ENCODE results near the gene GRM5.
"Not testable (repeated sequence)": the region's sequence is repeated elsewhere in the genome, so short reads cannot be mapped to it uniquely, and the experiment has no call there.

GRM5 gene

DNA sequence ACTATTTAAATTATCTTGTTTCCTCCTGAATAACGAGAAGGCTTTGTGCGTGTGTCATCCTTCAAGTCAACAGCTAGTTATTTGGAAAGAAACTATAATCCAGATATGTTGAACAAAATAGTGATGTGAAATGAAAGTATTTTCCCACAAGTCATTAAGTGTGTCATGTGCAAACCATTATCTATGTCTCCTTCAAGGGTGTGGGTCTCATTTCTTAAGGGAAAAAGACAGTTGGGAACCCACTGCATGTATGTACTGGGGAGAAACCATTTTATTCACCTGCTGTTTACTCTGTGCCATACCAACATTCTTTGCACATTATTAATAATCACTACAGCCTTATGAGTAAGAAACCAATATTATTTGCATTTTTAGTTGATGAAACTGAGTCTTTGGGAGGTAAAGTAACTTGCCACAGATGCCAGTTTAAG lies 582.9 kb downstream of the GRM5 start:
- DNase-seq: no peak

GRCh38 chr11:88480223-88480622 lies 585.6 kb downstream of the GRM5 start:
- no peak for DNase-seq

DNA sequence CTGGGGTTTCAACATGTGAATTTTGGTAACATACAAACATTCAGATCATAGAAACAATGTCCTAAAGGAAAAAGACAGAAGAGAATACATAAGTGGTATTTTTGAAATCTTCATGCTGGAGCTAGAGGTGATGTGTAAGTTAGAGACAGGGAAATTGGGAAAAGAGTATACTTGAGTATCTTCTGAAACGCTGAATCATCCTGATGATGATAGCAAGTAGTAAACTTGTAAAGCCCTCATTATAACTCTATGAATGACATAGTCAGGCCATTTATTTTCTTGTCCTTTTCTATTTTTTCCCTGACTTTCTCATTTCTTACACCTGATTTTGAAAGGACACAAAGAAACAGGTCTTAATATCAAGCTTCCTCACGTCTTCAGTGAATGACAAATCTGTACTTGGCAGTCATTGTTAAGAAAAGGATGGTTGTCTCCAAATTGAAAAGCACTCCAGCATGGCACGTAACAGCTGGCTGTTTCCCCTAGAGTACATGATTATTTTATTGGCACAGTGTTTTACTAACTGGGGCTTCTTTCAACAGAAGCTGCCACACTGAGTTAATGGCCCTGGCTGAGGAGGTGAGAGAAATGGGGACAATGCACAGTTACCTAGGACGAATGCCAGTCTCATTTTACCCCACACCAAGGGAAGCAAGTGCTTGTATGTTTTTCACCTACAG lies 587.5 kb downstream of the GRM5 start:
- no peak for DNase-seq

GRCh38 chr11:88475991-88476418 lies 589.8 kb downstream of the GRM5 start:
- no peak for DNase-seq

DNA sequence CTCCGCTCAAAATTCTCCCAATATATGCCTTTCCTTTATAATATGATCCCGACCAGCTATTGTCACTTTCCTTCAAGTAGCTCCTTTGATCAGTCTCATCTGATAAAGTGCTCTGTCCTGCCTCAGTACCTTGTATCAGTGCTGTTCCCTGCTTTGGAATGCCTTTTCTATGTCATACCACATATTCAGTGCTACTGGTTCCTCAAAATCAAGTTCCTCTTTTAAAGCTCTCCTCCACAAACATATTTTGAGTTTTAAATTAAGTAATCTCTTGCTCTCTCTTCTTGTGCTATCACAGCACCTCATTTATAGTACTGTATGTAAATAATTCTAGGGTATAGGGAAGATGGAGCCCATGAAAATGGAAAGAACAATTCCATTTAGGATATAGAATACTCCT lies 591.1 kb downstream of the GRM5 start:
- peak; percentile 57 for DNase-seq

DNA sequence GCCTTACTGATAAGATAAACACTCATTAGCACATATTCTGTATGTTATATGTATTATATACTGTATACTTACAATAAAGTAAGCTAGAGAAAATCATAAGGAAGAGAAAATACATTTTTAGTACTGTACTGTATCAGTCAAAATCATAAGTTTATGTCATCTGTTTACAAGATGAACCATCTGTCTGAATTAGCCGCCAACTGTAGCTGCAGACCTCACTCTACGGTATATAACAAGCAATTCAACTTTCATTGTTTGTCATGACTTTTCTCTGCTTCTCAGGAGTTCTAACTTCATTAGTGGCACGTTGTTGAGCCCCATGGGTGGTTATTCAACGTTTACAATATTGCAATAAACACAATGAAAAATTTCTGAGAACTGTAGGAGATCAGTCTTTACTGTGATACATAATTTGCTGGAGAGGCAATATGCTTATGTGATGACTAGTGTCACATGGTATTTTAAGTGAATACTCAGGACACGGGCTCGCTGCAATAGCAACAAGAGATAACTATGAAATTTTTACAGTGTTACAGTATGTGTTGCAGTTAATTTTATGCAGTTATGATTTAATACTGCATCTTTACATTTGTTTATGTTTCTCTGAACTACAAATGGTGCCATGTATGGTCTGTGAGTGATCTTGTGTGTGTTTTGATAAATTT lies 596.1 kb downstream of the GRM5 start:
- no peak for DNase-seq

DNA sequence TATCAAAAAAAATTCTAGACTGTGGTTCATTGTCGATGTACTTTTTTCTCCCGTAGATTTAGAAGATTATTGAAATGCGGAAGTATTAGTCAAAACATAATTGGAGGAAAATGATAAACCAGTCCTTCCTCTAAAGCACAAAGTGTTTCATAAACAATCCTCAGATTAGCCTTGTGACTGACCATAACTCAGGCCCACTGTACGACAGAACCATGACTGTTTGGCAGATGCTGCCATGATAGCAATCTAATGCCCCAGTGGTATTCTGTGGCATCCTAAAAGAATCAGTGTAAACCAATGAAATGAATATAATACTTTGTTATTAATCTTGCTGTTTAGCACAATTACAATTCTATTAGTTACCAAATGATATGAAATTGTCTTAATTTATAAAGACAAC lies 601.3 kb downstream of the GRM5 start:
- DNase-seq: no peak

DNA sequence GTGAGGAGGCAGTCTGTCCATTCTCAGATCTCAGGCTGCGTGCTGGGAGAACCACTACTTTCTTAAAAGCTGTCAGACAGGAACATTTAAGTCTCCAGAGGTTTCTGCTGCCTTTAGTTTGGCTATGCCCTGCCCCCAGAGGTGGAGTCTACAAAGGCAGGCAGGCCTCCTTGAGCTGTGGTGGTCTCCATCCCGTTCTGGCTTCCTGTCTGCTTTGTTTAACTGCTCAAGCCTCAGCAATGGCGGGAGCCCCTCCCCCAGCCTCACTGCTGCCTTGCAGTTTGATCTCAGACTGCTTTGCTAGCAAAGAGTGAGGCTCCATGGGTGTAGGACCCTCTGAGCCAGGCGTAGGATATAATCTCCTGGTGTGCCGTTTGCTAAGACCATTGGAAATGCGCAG lies 602.5 kb downstream of the GRM5 start:
- DNase-seq: not testable (repeated sequence)

DNA sequence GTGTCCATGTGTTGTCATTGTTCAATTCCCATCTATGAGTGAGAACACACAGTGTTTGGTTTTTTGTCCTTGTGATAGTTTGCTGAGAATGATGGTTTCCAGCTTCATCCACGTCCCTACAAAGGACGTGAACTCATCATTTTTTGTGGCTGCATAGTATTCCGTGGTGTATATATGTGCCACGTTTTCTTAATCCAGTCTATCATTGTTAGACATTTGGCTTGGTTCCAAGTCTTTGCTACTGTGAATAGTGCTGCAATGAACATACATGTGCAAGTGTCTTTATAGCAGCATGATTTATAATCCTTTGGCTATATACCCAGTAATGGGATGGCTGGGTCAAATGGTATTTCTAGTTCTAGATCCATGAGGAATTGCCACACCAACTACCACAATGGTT lies 607.7 kb downstream of the GRM5 start:
- DNase-seq: not testable (repeated sequence)

DNA sequence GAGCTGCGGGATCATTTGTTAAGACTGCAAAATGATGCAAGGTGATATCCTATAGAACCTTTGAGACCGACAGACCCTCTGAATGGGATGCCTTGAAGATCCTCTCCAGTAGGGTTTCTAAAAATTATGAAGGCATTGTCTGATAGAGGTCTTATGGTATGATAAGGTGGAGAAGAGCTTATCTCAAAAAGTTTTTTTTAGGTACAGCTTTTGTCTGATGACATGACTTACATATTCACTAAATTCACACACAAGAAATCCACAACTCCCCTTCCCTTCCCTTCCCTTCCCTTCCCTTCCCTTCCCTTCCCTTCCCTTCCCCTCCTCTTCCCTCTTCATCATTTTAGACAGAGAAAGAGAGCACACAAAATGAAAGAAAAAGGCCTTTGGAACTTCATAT lies 609.8 kb downstream of the GRM5 start:
- no peak for DNase-seq

DNA sequence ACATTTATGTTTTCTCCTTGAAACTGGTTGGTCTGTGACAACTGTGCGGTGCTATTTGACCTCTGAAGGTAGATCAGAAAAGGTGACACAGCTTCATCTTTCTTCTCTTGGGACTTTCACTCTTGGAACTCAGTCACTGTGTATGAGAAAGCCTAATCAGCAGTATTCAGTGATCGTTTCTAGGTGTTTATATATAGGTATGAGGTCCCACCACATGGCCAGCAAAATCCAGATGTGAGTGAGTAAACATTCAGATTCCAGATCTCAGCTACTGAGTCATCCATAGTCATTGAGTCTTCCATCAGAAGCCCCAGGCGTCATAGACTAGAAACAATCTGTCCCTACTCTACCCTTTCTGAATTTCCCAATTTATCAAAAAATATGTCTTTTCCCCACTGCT lies 610.9 kb downstream of the GRM5 start:
- DNase-seq: no peak

Measured in inflammatory macrophage treated with lipopolysaccharide for 4 hours (primary cell).